Measurements from ENCODE around the gene SLC45A3.
A peak's percentile ranks its signal among the peaks of the same experiment; 100 is the strongest.

SLC45A3 gene

GRCh38 chr1:205632669-205633169 lies 47.6 kb downstream of the SLC45A3 start:
- no peak for DNase-seq

GRCh38 chr1:205631768-205632668 lies 48.3 kb downstream of the SLC45A3 start, which contains the start of gene ELK4:
Gene ELK4, minus strand, starts transcription at chr1:205632011. Its CDS starts 8,129 bp downstream, at chr1:205623882.
- peak; percentile 99 for DNase-seq

GRCh38 chr1:205631010-205631767 lies 49.1 kb downstream of the SLC45A3 start:
- peak; percentile 89 for DNase-seq

DNA sequence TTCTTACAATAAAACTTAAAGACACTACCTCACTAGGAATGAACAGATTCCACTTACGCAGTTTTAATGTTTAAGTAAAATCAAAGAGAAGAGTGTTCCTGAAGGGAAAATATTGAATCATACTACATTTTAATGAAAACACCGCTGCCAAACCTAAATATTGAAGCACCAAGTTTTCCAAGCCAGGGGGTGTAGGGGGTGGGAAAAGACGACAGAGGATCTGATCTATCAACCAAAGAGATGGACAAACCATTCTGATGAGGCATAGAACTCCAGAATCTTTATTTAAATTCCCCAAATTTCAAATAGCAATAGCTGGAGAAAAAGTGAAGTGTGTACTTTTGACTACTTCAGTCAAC lies 49.7 kb downstream of the SLC45A3 start:
- DNase-seq = no peak

DNA sequence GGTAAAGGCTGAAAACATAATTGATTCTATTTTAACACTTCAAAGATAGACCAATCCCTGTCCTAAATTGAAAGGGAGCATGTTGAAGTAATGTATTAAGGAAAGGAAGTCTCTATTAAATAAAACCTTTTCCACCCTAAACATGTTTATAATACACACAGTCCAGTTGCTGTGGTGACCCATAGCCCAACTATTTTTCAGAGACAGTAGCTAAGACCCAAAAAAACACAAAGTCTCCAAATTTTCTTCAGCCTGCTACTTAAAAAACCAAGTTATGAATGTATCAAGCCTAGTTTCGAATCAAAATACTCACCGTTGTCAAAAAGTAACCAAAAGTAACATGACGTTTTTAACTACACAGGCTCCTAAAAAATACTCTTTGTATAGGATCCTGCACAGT lies 50.1 kb downstream of the SLC45A3 start:
- DNase-seq = peak; percentile 40

DNA sequence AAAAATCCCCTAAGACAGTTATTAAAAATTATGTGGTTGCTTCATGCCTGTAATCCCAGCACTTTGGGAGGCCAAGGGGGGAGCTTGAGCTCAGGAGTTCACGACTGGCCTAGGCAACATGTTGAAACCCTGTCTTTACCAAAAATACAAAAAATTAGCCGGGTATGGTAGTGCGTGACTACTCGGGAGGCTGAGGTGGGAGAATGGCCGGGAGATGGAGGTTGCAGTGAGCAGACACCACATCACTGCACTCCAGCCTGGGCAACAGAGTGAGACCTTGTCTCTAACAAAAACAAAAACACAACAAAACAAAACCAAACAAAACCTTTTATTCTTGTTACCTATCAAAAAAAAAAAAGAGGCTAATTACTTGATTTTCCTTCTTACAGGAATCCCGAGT lies 50.6 kb downstream of the SLC45A3 start:
- DNase-seq = peak; percentile 30

- no peak for DNase-seq
Observed at GRCh38 chr1:205627956-205628355, 52.4 kb downstream of the SLC45A3 start.

- no peak for DNase-seq
Observed at GRCh38 chr1:205626216-205626615, 54.1 kb downstream of the SLC45A3 start.

DNA sequence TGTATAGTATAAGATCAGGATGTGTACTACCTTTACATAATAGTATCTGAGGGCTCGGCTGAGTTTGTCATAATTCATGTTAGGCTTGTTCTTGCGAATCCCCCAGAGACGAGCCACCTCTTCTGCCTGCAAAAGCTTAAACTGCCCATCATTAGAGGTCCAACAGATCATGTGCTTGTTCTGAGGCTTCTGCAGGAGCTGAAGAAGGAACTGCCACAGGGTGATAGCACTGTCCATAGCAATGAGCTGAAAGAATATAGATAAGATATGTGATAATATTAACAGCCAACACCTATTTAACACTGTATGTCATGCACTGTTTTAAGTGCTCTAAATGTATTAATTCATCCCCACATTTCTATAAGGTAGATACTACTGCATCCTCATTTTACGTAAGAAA lies 56.7 kb downstream of the SLC45A3 start:
- DNase-seq = no peak

DNA sequence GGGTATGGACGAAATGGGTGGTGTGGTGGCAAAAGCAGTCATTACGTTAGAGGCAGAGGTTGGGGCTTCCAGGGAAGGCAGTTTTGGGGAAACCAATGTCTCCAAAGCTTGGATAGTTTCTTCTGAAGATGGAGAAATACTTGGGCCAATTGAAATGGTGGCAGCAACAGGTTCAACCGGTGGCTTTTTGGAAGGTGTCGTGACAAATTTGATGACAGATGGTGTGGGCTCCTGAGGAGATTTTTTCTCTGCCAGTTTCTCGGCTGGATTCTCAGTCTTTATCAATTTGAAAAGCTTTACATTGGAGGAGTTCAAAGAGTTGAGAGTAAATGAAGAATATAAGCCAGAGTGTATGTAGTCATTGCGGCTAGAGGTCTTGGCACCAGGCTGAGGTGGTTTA lies 60.0 kb downstream of the SLC45A3 start:
- DNase-seq = no peak

- no peak for DNase-seq
Observed at GRCh38 chr1:205619376-205619775, 60.9 kb downstream of the SLC45A3 start.

GRCh38 chr1:205616563-205617293 lies 63.6 kb downstream of the SLC45A3 start:
- DNase-seq = no peak

DNA sequence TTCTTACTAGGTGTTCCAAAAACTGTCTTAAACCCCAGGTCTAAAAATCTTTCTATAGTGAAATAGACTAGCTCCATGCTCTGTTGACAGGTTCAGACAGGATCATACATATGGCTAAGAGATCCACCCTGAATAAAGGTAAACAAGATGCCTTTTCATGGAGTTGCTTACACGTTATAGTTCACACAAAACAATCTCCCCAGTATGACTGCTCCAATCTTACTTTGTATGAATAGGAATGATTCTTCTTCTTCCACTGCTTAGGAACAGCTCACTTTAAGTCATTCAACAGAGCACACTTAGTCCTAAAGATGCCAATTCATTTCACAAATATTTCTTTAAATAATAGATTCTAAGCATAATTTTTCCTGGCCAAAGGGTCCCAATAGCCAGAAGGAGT lies 64.5 kb downstream of the SLC45A3 start:
- DNase-seq = no peak

DNA sequence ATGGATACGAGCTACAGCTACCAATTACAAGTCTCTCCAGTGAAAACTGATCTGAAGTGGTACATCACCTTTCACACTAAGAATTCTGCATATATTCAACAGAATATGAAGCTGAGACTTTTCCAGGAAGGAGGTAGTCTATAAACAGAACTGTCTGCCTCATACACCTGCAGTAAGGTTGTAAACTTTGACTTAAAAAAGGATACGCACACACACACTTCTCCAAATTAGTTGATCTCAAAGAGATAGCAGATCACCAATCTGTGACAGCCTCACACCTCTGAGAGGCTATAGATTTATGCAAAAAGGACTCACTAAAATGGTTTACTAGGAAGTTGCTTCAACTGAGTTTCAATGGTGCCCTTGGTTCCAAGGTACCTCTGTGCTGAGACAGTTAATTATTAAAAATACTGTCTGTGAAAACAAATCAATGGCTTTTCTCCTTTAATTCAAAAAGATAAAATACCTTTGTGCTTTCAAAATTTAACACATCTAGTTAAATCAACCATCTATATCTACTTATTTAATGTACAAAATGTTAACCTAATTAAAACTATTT lies 66.4 kb downstream of the SLC45A3 start:
- DNase-seq = no peak

DNA sequence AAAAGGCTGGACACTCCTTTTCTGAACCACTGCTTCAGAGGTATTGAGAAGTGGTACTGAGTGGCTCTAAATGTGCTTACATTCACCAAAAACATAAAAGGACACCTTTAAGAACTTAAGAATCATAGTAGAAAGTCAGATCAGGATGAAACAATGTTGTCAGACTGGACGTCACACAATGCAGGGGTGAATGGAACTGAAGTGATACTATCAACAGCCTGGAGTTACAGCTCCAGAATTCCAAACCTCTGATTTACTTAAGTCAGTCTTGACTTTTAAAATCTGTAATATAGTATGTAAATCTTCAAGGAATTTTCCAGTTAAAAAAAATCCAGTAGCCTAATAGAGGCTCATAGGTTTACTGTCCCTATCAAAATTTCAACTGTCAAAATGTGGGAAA lies 67.8 kb downstream of the SLC45A3 start:
- no peak for DNase-seq

DNA sequence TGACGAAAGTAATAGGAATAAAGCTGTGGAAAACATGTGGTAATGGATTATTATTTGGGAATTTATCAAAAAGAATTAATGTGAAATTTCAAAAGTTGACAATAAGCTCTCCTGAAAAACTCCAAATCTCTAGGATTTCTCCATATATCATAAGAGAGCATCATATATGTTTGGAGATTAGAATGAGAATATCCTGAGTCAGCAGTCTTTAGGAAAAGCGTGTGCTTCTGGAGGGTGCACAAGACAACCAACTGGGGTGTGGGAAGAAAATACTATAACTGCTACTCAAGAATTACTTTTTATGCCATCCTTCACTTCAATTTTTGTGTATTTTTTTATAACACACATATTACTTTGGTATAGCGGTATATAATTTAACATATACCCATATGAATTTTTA lies 68.2 kb downstream of the SLC45A3 start:
- DNase-seq = no peak

GRCh38 chr1:205610901-205611466 lies 69.3 kb downstream of the SLC45A3 start:
- DNase-seq = no peak

- no peak for DNase-seq
Observed at GRCh38 chr1:205610036-205610435, 70.3 kb downstream of the SLC45A3 start.
